IMR-90 (cell line): ENCODE results near the gene CENPU. TPM values are rescaled to one million over a fixed set of nuclear protein-coding genes. Genes with fewer than 3 reads are reported as not detected.

ENCODE experiments used
- ATAC-seq: fragments of 200-7000 bp; cut with Tn5 transposase; 2 replicates; pipeline ENCODE4 v1.9.1; 2020; ENCODE audit warnings: low read depth, mild to moderate bottlenecking, moderate library complexity
- BruUV-seq: library from RNA; stranded (reverse); fragments of 400-500 nt; replicated peaks from 2 replicates; lab custom pipeline; 2021; lab: Mats Ljungman, UMichigan
- CTCF ChIA-PET: fragments of 300-600 bp; formaldehyde crosslinking; extraction: SDS; loops from one replicate; lab custom pipeline; 2021; ENCODE audit warnings: antibody characterized with exemption; lab: Yijun Ruan, JAX
- POLR2A ChIA-PET: fragments of 300-600 bp; sonication (Branson Sonifier 250); formaldehyde crosslinking; loops from one replicate; lab custom pipeline; 2022; ENCODE audit warnings: antibody characterized with exemption; ENCODE audit not compliant: unreplicated experiment; lab: Charles Lee
- DNase-seq: peaks from one replicate; pipeline ENCODE4 v3.0.0; 2013
- H2AFZ ChIP-seq: replicated peaks from 2 replicates; pipeline ENCODE3; 2013; ENCODE audit warnings: low read length, mild to moderate bottlenecking; ENCODE audit not compliant: poor library complexity
- H2AK5ac ChIP-seq: 2 replicates; pipeline ENCODE4 v1.6.1; 2013; ENCODE audit warnings: low read depth, low read length, inconsistent platforms
- H2AK9ac ChIP-seq: replicated peaks from 2 replicates; pipeline ENCODE3; 2013; ENCODE audit warnings: mild to moderate bottlenecking, low read depth, low read length, moderate library complexity; ENCODE audit not compliant: poor library complexity
- H2BK120ac ChIP-seq: 2 replicates; pipeline ENCODE4 v1.6.1; 2013; ENCODE audit warnings: low read depth, low read length, inconsistent platforms
- H2BK15ac ChIP-seq: 3 replicates; pipeline ENCODE4 v1.6.1; 2013; ENCODE audit warnings: low read depth, low read length, inconsistent platforms
- H2BK20ac ChIP-seq: 2 replicates; pipeline ENCODE4 v1.6.1; 2013; ENCODE audit warnings: low read depth, mild to moderate bottlenecking, inconsistent platforms, low read length, moderate library complexity
- H2BK5ac ChIP-seq: 2 replicates; pipeline ENCODE4 v1.6.1; 2013; ENCODE audit warnings: mild to moderate bottlenecking, low read depth, low read length, inconsistent platforms; ENCODE audit not compliant: poor library complexity, severe bottlenecking
- H3K14ac ChIP-seq: replicated peaks from 2 replicates; pipeline ENCODE4 v1.6.1; 2013; ENCODE audit warnings: low read depth, low read length, inconsistent platforms
- H3K18ac ChIP-seq: 2 replicates; pipeline ENCODE4 v1.6.1; 2013; ENCODE audit warnings: low read depth, low read length, control low read depth
- H3K23ac ChIP-seq: 2 replicates; pipeline ENCODE4 v1.6.1; 2013; ENCODE audit warnings: low read depth, low read length, inconsistent platforms
- H3K27ac ChIP-seq: 2 replicates; pipeline ENCODE4 v1.5.1; 2013; ENCODE audit warnings: mild to moderate bottlenecking, control low read depth, low read length; ENCODE audit not compliant: insufficient read depth
- H3K27me3 ChIP-seq: 2 replicates; pipeline ENCODE4 v1.6.1; 2013; ENCODE audit warnings: low read length; ENCODE audit not compliant: control insufficient read depth, insufficient read depth
- H3K36me3 ChIP-seq: 2 replicates; pipeline ENCODE4 v1.6.1; 2013; ENCODE audit warnings: low read length, mixed read lengths; ENCODE audit not compliant: control insufficient read depth, insufficient read depth
- H3K4ac ChIP-seq: 2 replicates; pipeline ENCODE4 v1.6.1; 2013; ENCODE audit warnings: low read depth, low read length, inconsistent platforms
- H3K4me1 ChIP-seq: 2 replicates; pipeline ENCODE4 v1.6.1; 2013; ENCODE audit warnings: low read length, mixed read lengths; ENCODE audit not compliant: control insufficient read depth, insufficient read depth
- H3K4me2 ChIP-seq: 2 replicates; pipeline ENCODE4 v1.6.1; 2013; ENCODE audit warnings: low read depth, mild to moderate bottlenecking, control low read depth, low read length, moderate library complexity
- H3K4me3 ChIP-seq: 2 replicates; pipeline ENCODE4 v1.5.1; 2013; ENCODE audit warnings: low read depth, mild to moderate bottlenecking, control low read depth, low read length, moderate library complexity; ENCODE audit not compliant: insufficient read depth
- H3K56ac ChIP-seq: 2 replicates; pipeline ENCODE4 v1.6.1; 2013; ENCODE audit warnings: low read length, inconsistent platforms; ENCODE audit not compliant: insufficient read depth; ENCODE audit errors: extremely low read depth
- H3K79me1 ChIP-seq, 2 experiments: 2 replicates each; pipeline ENCODE4 v1.6.1; 2013; ENCODE audit warnings: low read length in 2 of 2, inconsistent platforms in 1 of 2, low read depth in 1 of 2
- H3K9ac ChIP-seq: 2 replicates; pipeline ENCODE4 v1.6.1; 2013; ENCODE audit warnings: low read depth, low read length, control low read depth
- H3K9me1 ChIP-seq: 2 replicates; pipeline ENCODE4 v1.6.1; 2013; ENCODE audit warnings: low read length, inconsistent platforms; ENCODE audit not compliant: insufficient read depth
- H3K9me3 ChIP-seq: 2 replicates; pipeline ENCODE4 v1.6.1; 2013; ENCODE audit warnings: low read length; ENCODE audit not compliant: control insufficient read depth, insufficient read depth
- H4K20me1 ChIP-seq: 2 replicates; pipeline ENCODE4 v1.6.1; 2013; ENCODE audit warnings: low read length, inconsistent platforms; ENCODE audit not compliant: insufficient read depth
- H4K5ac ChIP-seq: 2 replicates; pipeline ENCODE4 v1.6.1; 2013; ENCODE audit warnings: mild to moderate bottlenecking, low read depth, low read length, control low read depth
- H4K8ac ChIP-seq, 2 experiments: 2 replicates each; pipeline ENCODE4 v1.6.1; 2013; ENCODE audit warnings: low read depth in 2 of 2, low read length in 2 of 2, control low read depth in 1 of 2, inconsistent platforms in 1 of 2
- H4K91ac ChIP-seq: 2 replicates; pipeline ENCODE4 v1.6.1; 2013; ENCODE audit warnings: low read depth, low read length, inconsistent platforms; ENCODE audit not compliant: insufficient read depth
- BHLHE40 ChIP-seq: fragments of 150-350 bp; IDR thresholded peaks from 2 replicates; pipeline ENCODE4 v1.6.1; 2016; ENCODE audit warnings: mild to moderate bottlenecking, low read depth, low read length
- CEBPB ChIP-seq: IDR thresholded peaks from 2 replicates; pipeline ENCODE4 v1.6.1; 2012; ENCODE audit warnings: low read depth, low read length, improper control_type of control experiment
- CHD1 ChIP-seq: IDR thresholded peaks from 2 replicates; pipeline ENCODE4 v1.6.1; 2012; ENCODE audit warnings: low read depth, low read length, improper control_type of control experiment
- CTCF ChIP-seq: conservative IDR thresholded peaks from 2 replicates; pipeline ENCODE4 v1.5.1; 2012; ENCODE audit warnings: mild to moderate bottlenecking, low read depth, low read length, improper control_type of control experiment
- ELK1 ChIP-seq: fragments of 150-350 bp; IDR thresholded peaks from 2 replicates; pipeline ENCODE4 v1.6.1; 2016; ENCODE audit warnings: low read depth, mild to moderate bottlenecking, low read length, moderate library complexity, borderline replicate concordance
- FOS ChIP-seq: fragments of 150-350 bp; IDR thresholded peaks from 2 replicates; pipeline ENCODE4 v1.6.1; 2016; ENCODE audit warnings: low read depth, low read length
- MAFK ChIP-seq: IDR thresholded peaks from 2 replicates; pipeline ENCODE4 v1.6.1; 2012; ENCODE audit warnings: low read depth, low read length, improper control_type of control experiment
- MAZ ChIP-seq: IDR thresholded peaks from 2 replicates; pipeline ENCODE4 v1.6.1; 2012; ENCODE audit warnings: low read depth, mild to moderate bottlenecking, low read length, improper control_type of control experiment, moderate library complexity, borderline replicate concordance
- MXI1 ChIP-seq: IDR thresholded peaks from 2 replicates; pipeline ENCODE4 v1.6.1; 2012; ENCODE audit warnings: low read depth, mild to moderate bottlenecking, low read length, moderate library complexity, borderline replicate concordance
- NFE2L2 ChIP-seq: fragments of 150-350 bp; IDR thresholded peaks from 2 replicates; pipeline ENCODE4 v1.6.1; 2016; ENCODE audit warnings: low read depth, mild to moderate bottlenecking, low read length
- POLR2A ChIP-seq: IDR thresholded peaks from 2 replicates; pipeline ENCODE4 v1.6.1; 2012; ENCODE audit warnings: mild to moderate bottlenecking, low read depth, low read length
- RAD21 ChIP-seq: IDR thresholded peaks from 2 replicates; pipeline ENCODE4 v1.6.1; 2012; ENCODE audit warnings: low read length, improper control_type of control experiment
- RCOR1 ChIP-seq: IDR thresholded peaks from 2 replicates; pipeline ENCODE4 v1.6.1; 2012; ENCODE audit warnings: mild to moderate bottlenecking, low read length, improper control_type of control experiment; ENCODE audit not compliant: insufficient replicate concordance
- RFX5 ChIP-seq: IDR thresholded peaks from 2 replicates; pipeline ENCODE4 v1.8.0; 2012; ENCODE audit warnings: low read depth, mild to moderate bottlenecking, low read length, moderate library complexity
- SMC3 ChIP-seq: fragments of 150-350 bp; IDR thresholded peaks from 2 replicates; pipeline ENCODE4 v1.6.1; 2016; ENCODE audit warnings: low read depth, mild to moderate bottlenecking, antibody characterized with exemption, low read length, moderate library complexity
- USF2 ChIP-seq: fragments of 150-350 bp; IDR thresholded peaks from 2 replicates; pipeline ENCODE4 v1.6.1; 2017; ENCODE audit warnings: mild to moderate bottlenecking, antibody characterized with exemption, low read length, low read depth
- WGBS, 2 experiments: methylation state at CpG; one replicate each; pipeline versions ENCODE4 v1.1.5 to v1.1.7; 2013; ENCODE audit warnings: missing lambda C conversion rate in 2 of 2; ENCODE audit not compliant: insufficient read length in 1 of 2; ENCODE audit errors: extremely low coverage in 2 of 2; 5-methylcytosine and 5-hydroxymethylcytosine counted together
- dilution Hi-C: fragments of 300-500 bp; cut with HindIII; formaldehyde crosslinking; loops from one replicate; pipeline ENCODE4 v1.14.3; 2018; ENCODE audit warnings: low sequenced_read_pairs; ENCODE audit not compliant: unreplicated experiment
- in situ Hi-C: fragments of 300-500 bp; cut with MboI; formaldehyde crosslinking; loops from 3 replicates; pipeline ENCODE4 v1.14.3; 2019; ENCODE audit warnings: low sequenced_read_pairs, inconsistent platforms, mixed read lengths
- intact Hi-C: fragments of 100-400 bp; cut with micrococcal nuclease; formaldehyde crosslinking; loops from 2 replicates; pipeline ENCODE4 v1.10.0; 2022
- polyA plus RNA-seq, 3 experiments: library from polyadenylated mRNA; depleted of rRNA; stranded (reverse); fragments of >200 nt; gene quantifications; 2 replicates each; pipeline ENCODE4 v1.2.3, GENCODE V29; 2012; ENCODE audit warnings: low replicate concordance in 1 of 3
- total RNA-seq: library from RNA; depleted of rRNA; stranded (reverse); fragments of >200 nt; gene quantifications from 2 replicates; pipeline ENCODE4 v1.2.3, GENCODE V29; 2012

CENPU gene
- total and polyA plus RNA-seq, 2 of the 4 experiments (the other 2 are of a cell fraction), result 13.6 to 14.6 TPM

GRCh38 chr4:184672741-184673140, 61.2 kb downstream of the CENPU start:
- Histone ChIP-seq H3K79me1 (no peaks in the 10 kb centered on the region; a peak in 1 of 4 replicates), H2BK20ac (no peak overlapping the region), H2BK15ac (no peak overlapping the region), H4K8ac (no peak overlapping the region), H2BK5ac (no peak overlapping the region), H3K4ac (no peak overlapping the region), H3K4me2 (no peak overlapping the region), H3K23ac (no peak overlapping the region), H3K36me3 (peaks cover 17% of the 10 kb centered on the region), H3K14ac (no peak overlapping the region), H2AK5ac (no peak overlapping the region), H3K4me3 (no peak overlapping the region), H3K4me1 (peaks cover 14% of the 10 kb centered on the region), H2AK9ac (no peak overlapping the region), H4K20me1 (no peaks in the 10 kb centered on the region), H3K18ac (no peak overlapping the region), H3K56ac (no peak overlapping the region), H3K27me3 (no peaks in the 10 kb centered on the region), H4K5ac (no peak overlapping the region), H3K27ac (no peak overlapping the region), H3K9me3 (no peaks in the 10 kb centered on the region), H2BK120ac (no peak overlapping the region), H3K9ac (no peak overlapping the region), H4K91ac (no peak overlapping the region), H3K9me1 (0 out of 2 replicates have a peak, but pooled peaks cover 9% of the 10 kb centered on the region), H2AFZ (no peak overlapping the region)
- intact Hi-C loops (no loop called here), dilution Hi-C loops (no loop called here), in situ Hi-C loops (no loop called here)
- BruUV-seq, result no TSS peak
- no peak for ATAC-seq
- no peak for DNase-seq
- WGBS, 2 experiments, result no CpG with 5 or more reads among the region's 6 CpGs
- POLR2A ChIA-PET, result no interaction called here
- TF ChIP-seq MAZ, result no peak
- TF ChIP-seq POLR2A, result no peak
- no peak for TF ChIP-seq BHLHE40
- TF ChIP-seq ELK1, result no peak
- TF ChIP-seq CEBPB, result no peak
- TF ChIP-seq SMC3, result no peak
- TF ChIP-seq USF2, result no peak
- no peak for TF ChIP-seq RFX5
- TF ChIP-seq MAFK, result no peak
- TF ChIP-seq CHD1, result no peak
- no peak for TF ChIP-seq RCOR1
- TF ChIP-seq CTCF, result no peak
- TF ChIP-seq RAD21, result no peak
- no peak for TF ChIP-seq FOS
- no peak for TF ChIP-seq NFE2L2
- TF ChIP-seq MXI1, result no peak
- CTCF ChIA-PET, result no interaction called here
